H1 (cell line): ENCODE data around the gene SIMC1. TPM values are rescaled to one million over a fixed set of nuclear protein-coding genes. Genes with fewer than 3 reads are reported as not detected.

Source experiments
- GTF2F1 ChIP-seq: IDR thresholded peaks from 2 replicates; pipeline ENCODE4 v1.6.1; 2012; ENCODE audit warnings: low read depth, low read length, improper control_type of control experiment, borderline replicate concordance
- polyA plus RNA-seq, 7 experiments: library from polyadenylated mRNA; depleted of rRNA in 3 of 7; stranded (reverse) in 5 of 7; unstranded in 2 of 7; fragments of >200 nt in 5 of 7; fragments of 200-250 nt in 2 of 7; gene quantifications; 1 replicate in 5 of 7; 2 replicates in 1 of 7; 4 replicates in 1 of 7; pipeline versions ENCODE4 v1.2.1 to v1.2.3, GENCODE V29; 2011 to 2013; ENCODE audit warnings: missing spikeins in 2 of 7, mixed read lengths in 2 of 7
- total RNA-seq: library from RNA; stranded (reverse); fragmentation: NEBNext Ultra II Directional; extraction: Animal tissue kit (Norgen Biotek cat#: 25700); gene quantifications from 2 replicates; pipeline ENCODE4 v1.2.1, GENCODE V29; 2021

The SIMC1 gene
- total and polyA plus RNA-seq, 2 of the 8 experiments (the other 6 are each of a cell fraction or from before 2014, with no cell fraction given): 12.3 to 21.2 TPM

GRCh38 chr5:176391479-176391878 lies 153.3 kb downstream of the SIMC1 start (continued):
- no peak for TF ChIP-seq GTF2F1
